ENCODE measurements around the gene F11R.
A peak's percentile ranks its signal among the peaks of the same experiment; 100 is the strongest.
"Not testable (repeated sequence)": the region's sequence is repeated elsewhere in the genome, so short reads cannot be mapped to it uniquely, and the experiment has no call there.

F11R gene

GRCh38 chr1:161044908-161045735 is 24.2 kb upstream of the F11R start:
- Histone ChIP-seq H3K36me3 (peaks cover 66% of the 10 kb centered on the region), H4K20me1 (no peaks in the 10 kb centered on the region), H3K4me3 (peak overlapping the region; percentile 88), H3K9ac (peak overlapping the region; percentile 95), H3K4me2 (peak overlapping the region; percentile 96), H3K4me1 (peaks cover 43% of the 10 kb centered on the region), H3K27ac (peak overlapping the region; percentile 93), H3K27me3 (no peaks in the 10 kb centered on the region), H3K9me3 (no peaks in the 10 kb centered on the region; the same call in 1 of the 2 replicates)
- no peak for TF ChIP-seq Cebpa-rat (IDR thresholded peaks at IDR 0.05)

GRCh38 chr1:161044535-161044907 is 23.6 kb upstream of the F11R start:
- peak overlapping the region; percentile 96 for H3K4me2 ChIP-seq
- peak overlapping the region; percentile 95 for H3K9ac ChIP-seq
- no peaks in the 10 kb centered on the region for H4K20me1 ChIP-seq
- H3K4me1 ChIP-seq: peaks cover 48% of the 10 kb centered on the region
- TF ChIP-seq Cebpa-rat (IDR thresholded peaks at IDR 0.05): no peak
- peaks cover 66% of the 10 kb centered on the region for H3K36me3 ChIP-seq
- no peaks in the 10 kb centered on the region for H3K27me3 ChIP-seq
- no peaks in the 10 kb centered on the region; the same call in 1 of the 2 replicates for H3K9me3 ChIP-seq
- H3K4me3 ChIP-seq: peak overlapping the region; percentile 88
- H3K27ac ChIP-seq: peak overlapping the region; percentile 93

DNA sequence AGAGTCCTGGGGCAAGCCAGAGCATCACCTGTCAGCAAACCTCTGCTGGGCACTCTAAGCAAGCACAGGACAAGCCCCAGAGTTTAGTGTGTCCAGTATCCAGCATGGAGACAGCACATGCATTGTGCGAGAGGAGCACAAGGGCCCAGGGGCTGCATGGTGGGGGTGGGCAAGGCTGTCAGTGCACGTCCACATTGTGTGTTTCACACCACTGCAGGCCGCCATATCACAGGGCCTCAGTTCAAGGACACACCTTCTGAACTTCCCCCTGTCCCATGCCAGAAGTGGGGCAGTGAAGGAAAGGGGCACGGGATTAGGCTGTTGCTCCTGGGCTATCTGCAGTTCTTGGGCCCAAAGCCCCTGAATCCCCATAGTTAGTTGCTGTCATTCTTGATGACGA is 18.6 kb upstream of the F11R start:
- H3K4me2 ChIP-seq: peak overlapping the region; percentile 85
- peaks cover 42% of the 10 kb centered on the region for H3K36me3 ChIP-seq
- no peaks in the 10 kb centered on the region for H3K27me3 ChIP-seq
- no peak overlapping the region; the same call in 1 of the 2 replicates for H3K27ac ChIP-seq
- H3K9me3 ChIP-seq: no peaks in the 10 kb centered on the region
- no peaks in the 10 kb centered on the region for H4K20me1 ChIP-seq
- H3K4me1 ChIP-seq: peaks cover 83% of the 10 kb centered on the region
- TF ChIP-seq Cebpa-rat (IDR thresholded peaks at IDR 0.05): no peak
- H3K4me3 ChIP-seq: peak overlapping the region; percentile 85; the same call in 1 of the 2 replicates
- no peak overlapping the region for H3K9ac ChIP-seq

DNA sequence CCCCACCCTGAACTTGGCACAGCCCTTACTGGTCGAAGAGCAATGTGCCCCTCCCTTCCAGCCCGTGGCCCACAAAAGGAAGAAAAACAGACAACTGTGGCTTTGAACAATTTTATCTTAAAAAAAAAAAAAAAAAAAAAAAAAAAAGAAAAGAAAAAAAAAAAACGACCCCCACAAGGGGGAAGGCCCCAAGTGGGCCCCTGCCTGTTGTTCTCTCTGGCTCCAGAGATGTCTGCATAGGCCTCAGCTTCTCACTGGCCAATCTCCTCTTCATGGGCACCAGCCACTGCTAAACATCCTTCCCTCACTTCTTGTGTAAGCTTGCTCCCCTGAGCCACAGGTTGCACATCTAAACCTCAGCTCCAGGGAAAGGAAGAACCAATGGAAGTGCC is 18.2 kb upstream of the F11R start:
- Histone ChIP-seq H3K9me3 (no peaks in the 10 kb centered on the region), H3K27ac (peak overlapping the region; percentile 85), H3K4me3 (peak overlapping the region; percentile 85), H3K4me1 (peaks cover 85% of the 10 kb centered on the region), H3K36me3 (peaks cover 42% of the 10 kb centered on the region), H4K20me1 (no peaks in the 10 kb centered on the region), H3K9ac (peak overlapping the region; percentile 84), H3K27me3 (no peaks in the 10 kb centered on the region), H3K4me2 (peak overlapping the region; percentile 85)
- no peak for TF ChIP-seq Cebpa-rat (IDR thresholded peaks at IDR 0.05)

DNA sequence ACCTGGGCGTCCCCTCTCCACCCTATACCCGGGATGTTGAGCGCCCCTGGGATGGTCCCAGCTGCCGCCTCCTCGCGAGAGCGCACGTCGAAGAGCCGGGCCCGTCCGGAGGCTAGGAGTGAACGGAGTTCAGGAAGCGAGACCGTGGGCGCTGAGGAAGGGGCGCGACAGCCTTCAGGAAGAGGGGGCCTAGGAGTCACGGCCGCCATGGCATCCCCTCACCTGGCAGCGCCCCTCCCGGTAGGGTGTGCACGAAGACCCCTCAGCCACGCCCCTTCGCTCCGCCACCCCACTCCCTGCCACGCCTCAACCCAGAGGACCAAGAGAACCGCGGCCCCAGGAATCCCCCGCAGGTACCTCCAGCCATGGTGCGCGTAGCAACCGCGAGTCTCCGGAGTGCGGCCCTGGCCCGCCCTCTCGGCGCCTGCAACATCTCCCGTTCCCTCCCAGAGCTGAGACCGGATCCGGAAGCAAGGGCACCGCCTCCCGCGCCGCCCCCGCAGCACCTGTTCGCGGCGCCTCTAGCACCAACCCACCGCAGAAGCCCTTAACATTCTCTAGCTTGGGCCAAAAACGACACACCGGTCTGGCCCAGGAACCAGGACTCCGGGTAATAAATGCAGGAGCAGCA is 17.7 kb upstream of the F11R start, which contains the start of gene TSTD1:
Gene TSTD1, minus strand, starts transcription at position 442 of the 631 bp plus-strand sequence. Its CDS starts 75 bp downstream, at position 367.
- no peak for TF ChIP-seq Cebpa-rat (IDR thresholded peaks at IDR 0.05)
- peaks cover 85% of the 10 kb centered on the region for H3K4me1 ChIP-seq

DNA sequence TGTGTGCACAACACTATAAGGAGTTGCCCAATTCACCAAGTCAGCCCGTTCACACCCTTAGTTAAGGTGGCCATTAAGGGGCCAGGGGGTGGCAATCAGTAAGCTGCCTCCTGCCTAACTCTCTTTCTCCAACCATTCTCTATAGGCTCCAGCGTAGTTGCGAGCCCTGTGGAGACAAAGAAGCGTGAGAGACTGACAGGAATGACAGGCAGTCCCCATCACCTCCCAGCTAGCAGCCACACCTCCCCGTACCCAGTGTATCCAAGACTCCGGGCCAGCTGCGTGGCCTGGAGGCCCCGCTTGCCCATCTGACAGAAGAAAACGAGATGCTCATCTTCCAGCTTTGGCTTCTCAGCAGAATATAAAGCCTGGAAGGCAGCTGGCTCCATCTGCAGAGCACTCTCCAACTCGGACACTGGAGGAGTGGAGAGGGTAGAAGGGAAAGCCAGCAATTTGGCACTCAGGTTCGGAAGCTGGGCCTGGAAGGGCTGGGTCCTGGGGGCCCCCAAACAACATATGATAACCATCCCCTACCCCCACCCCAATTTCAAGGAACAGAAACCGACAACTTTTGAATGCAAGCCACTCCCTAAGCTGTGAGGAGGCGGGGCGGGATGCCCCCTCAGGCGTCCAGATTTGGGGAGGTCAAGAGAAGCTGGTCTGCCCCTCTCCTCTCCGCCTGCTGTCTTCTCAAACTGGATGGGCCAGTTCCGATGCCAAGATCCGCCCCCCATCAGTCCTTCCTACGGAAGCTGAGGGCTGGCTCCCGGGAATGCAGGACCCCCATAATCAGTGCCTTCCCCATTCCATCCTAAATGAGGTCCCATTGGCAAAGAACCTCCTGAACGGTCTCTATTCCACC is 16.9 kb upstream of the F11R start:
- Histone ChIP-seq H3K36me3 (peaks cover 37% of the 10 kb centered on the region), H3K4me2 (peak overlapping the region; percentile 85), H3K9ac (peak overlapping the region; percentile 84), H3K4me1 (peaks cover 84% of the 10 kb centered on the region), H4K20me1 (no peaks in the 10 kb centered on the region), H3K27ac (peak overlapping the region; percentile 85), H3K4me3 (peak overlapping the region; percentile 85), H3K27me3 (no peaks in the 10 kb centered on the region), H3K9me3 (no peaks in the 10 kb centered on the region)
- no peak for TF ChIP-seq Cebpa-rat (IDR thresholded peaks at IDR 0.05)

More for the DNA sequence above, 17.7 kb upstream of the F11R start, which contains the start of gene TSTD1:
- Histone ChIP-seq H3K27me3 (no peaks in the 10 kb centered on the region), H3K9ac (peak within 1 kb of the TSS; percentile 84), H3K9me3 (no peaks in the 10 kb centered on the region), H3K4me2 (peak within 1 kb of the TSS; percentile 85), H4K20me1 (no peaks in the 10 kb centered on the region), H3K4me3 (peak within 1 kb of the TSS; percentile 85), H3K36me3 (peaks cover 42% of the 10 kb centered on the region), H3K27ac (peak within 1 kb of the TSS; percentile 85)

GRCh38 chr1:161033751-161034150 is 12.8 kb upstream of the F11R start:
- Histone ChIP-seq H3K9me3 (peaks cover 21% of the 10 kb centered on the region), H4K20me1 (no peaks in the 10 kb centered on the region), H3K36me3 (peaks cover 20% of the 10 kb centered on the region), H3K4me1 (peaks cover 70% of the 10 kb centered on the region), H3K27ac (0 out of 2 replicates have a peak overlapping the region, but pooled peaks have one; percentile 74), H3K4me3 (no peak overlapping the region), H3K9ac (no peak overlapping the region), H3K27me3 (no peaks in the 10 kb centered on the region), H3K4me2 (peak overlapping the region; percentile 66; the same call in 1 of the 2 replicates)
- TF ChIP-seq Cebpa-rat (IDR thresholded peaks at IDR 0.05): no peak

GRCh38 chr1:161032409-161032808 is 11.5 kb upstream of the F11R start:
- H3K4me1 ChIP-seq: peaks cover 59% of the 10 kb centered on the region
- H3K27ac ChIP-seq: peak overlapping the region; percentile 11; the same call in 1 of the 2 replicates

DNA sequence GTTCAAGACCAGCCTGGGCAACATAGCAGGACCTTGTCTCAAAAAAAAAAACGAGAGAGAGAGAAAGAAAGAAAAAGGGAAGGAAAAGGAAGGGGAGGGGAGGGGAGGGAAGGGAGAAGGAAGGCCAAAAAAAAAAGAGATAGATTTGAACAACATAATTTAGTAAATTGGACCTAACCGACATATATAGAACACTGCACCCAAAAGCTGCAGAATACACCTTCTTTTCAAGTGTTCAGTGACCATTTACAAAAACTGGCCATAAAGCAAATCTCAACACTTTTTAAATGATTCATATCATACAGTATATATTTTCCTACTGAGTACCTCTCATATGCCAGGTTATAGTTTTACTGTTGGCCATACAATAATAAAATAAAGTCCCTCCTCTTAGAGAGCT is 10.9 kb upstream of the F11R start:
- Histone ChIP-seq H3K27ac (no peak overlapping the region), H3K9me3 (peaks cover 39% of the 10 kb centered on the region), H3K36me3 (peaks cover 36% of the 10 kb centered on the region), H3K4me2 (peak overlapping the region; percentile 14), H3K4me1 (peaks cover 54% of the 10 kb centered on the region), H3K27me3 (no peaks in the 10 kb centered on the region), H3K4me3 (no peak overlapping the region), H3K9ac (no peak overlapping the region), H4K20me1 (no peaks in the 10 kb centered on the region)
- TF ChIP-seq Cebpa-rat (IDR thresholded peaks at IDR 0.05): no peak

More at GRCh38 chr1:161032409-161032808, 11.5 kb upstream of the F11R start:
- H3K4me3 ChIP-seq: no peak overlapping the region
- H3K4me2 ChIP-seq: peak overlapping the region; percentile 17; the same call in 1 of the 2 replicates
- TF ChIP-seq Cebpa-rat (IDR thresholded peaks at IDR 0.05): no peak
- H3K27me3 ChIP-seq: no peaks in the 10 kb centered on the region
- no peaks in the 10 kb centered on the region for H4K20me1 ChIP-seq
- H3K9me3 ChIP-seq: peaks cover 35% of the 10 kb centered on the region
- H3K36me3 ChIP-seq: peaks cover 32% of the 10 kb centered on the region
- H3K9ac ChIP-seq: no peak overlapping the region

- not testable (repeated sequence) for H3K27ac ChIP-seq, H3K4me3 ChIP-seq, H3K27me3 ChIP-seq, H4K20me1 ChIP-seq, H3K4me2 ChIP-seq, H3K9ac ChIP-seq
- Histone ChIP-seq H3K36me3 (peaks cover 36% of the 10 kb centered on the region), H3K4me1 (peaks cover 30% of the 10 kb centered on the region), H3K9me3 (peaks cover 39% of the 10 kb centered on the region)
Observed at GRCh38 chr1:161029466-161029865, 8.5 kb upstream of the F11R start.

DNA sequence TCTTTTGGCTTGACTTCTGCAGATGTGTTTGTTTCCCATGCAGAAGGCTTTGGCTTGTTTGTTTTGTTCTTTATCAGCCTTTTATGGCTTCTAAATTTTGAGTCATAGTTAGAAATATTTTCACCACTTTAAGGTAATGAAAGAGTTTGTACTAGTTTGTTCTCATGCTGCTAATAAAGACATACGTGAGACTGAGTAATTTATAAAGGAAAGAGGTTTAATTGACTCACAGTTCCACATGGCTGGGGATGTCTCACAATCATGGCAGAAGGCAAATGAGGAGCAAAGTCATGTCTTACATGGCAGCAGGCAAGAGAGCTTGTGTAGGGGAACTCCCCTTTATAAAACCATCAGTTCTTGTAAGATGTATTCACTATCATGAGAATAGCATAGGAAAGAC is 6.0 kb upstream of the F11R start:
- not testable (repeated sequence) for H3K4me1 ChIP-seq, H4K20me1 ChIP-seq, H3K4me2 ChIP-seq, H3K27ac ChIP-seq, H3K4me3 ChIP-seq, H3K27me3 ChIP-seq, H3K9ac ChIP-seq
- H3K36me3 ChIP-seq: peaks cover 36% of the 10 kb centered on the region
- peaks cover 39% of the 10 kb centered on the region for H3K9me3 ChIP-seq

DNA sequence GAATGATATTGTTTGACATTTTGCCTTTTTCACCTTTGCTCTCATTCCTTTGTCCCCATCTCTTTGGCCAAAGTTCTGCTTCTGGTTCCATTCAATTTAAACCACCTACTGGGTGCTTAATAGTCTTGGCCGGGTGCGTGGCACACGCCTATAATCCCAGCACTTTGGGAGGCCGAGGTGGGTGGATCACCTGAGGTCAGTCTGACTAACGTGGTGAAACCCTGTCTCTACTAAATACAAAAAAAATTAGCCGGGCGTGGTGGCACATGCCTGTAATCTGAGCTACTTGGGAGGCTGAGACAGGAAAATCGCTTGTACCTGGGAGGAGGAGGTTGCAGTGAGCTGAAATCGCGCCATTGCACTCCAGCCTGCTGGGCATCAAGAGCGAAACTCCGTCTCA is 1.5 kb upstream of the F11R start:
- H3K27ac ChIP-seq, H3K9me3 ChIP-seq, H3K27me3 ChIP-seq, H3K4me3 ChIP-seq, H3K4me2 ChIP-seq, H3K9ac ChIP-seq, H3K36me3 ChIP-seq: not testable (repeated sequence)
- Histone ChIP-seq H3K4me1 (peaks cover 39% of the 10 kb centered on the region), H4K20me1 (peaks cover 12% of the 10 kb centered on the region; the same call in 1 of the 2 replicates)

Measured in BLaER1 (cell line).